Measurements from ENCODE around the gene LRRC17.

GRCh38 chr7:102896585-102896984, 16.2 kb upstream of the LRRC17 start:
- TF ChIP-seq POLR2AphosphoS5 (IDR thresholded peaks at IDR 0.05) (no peak), CTCF (IDR thresholded peaks at IDR 0.05 in 8 of 11, conservative IDR thresholded peaks at IDR 0.05 in 3 of 11) (no peak)
